Raji (cell line): ENCODE results near the gene MGMT.

Source experiments
- POLR2A ChIP-seq: IDR thresholded peaks from 2 replicates; pipeline ENCODE4 v1.6.1; 2011; ENCODE audit warnings: low read depth, low read length, control low read depth; ENCODE audit not compliant: insufficient read depth

MGMT gene

DNA sequence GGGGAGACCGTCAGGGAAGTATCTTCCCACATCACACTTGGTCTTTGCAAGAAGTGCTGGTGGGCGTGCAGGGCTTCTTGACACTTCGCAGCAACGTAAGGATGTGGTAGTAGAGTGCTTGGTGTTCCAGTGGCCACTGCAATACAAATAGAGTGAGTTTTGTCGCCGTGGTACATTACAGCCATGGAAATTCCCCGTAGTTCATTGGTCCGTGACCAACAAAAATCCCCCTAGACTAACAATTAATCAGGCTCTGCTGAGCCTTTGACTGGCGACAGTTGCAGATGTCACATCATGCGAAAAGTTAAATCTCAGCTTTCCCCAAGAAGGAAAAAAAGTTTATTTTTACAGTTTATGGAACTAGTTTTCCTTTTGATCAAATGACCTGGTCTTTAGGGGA, 134.7 kb downstream of the MGMT start:
- TF ChIP-seq POLR2A: no peak

DNA sequence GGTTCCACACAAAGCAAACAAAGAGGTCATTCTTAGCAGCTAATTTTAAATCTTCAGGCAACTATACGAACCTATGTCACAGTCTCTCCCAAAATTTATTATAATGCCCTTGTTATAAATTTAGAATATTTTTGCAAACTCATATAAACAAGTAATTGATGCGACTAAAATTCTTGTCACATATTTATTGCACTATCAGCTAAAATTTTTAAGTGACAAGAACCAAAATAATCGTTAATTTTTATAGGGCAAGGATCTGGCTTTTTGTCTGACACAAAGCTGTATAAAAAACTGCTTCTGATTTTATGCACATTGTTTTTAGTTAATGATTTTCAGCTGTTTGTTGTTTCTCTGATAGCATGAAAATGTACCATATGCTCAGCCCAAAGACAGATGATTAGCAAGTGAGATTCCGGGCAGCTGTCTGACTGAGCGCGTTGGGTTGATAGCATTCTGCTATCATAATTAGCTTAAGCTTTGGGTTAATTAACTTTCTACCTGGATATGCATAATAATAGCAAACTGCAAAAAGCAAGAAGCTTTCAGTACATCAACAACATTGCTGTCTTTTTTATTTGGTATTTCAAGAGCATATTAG, 136.0 kb downstream of the MGMT start:
- TF ChIP-seq POLR2A: no peak

DNA sequence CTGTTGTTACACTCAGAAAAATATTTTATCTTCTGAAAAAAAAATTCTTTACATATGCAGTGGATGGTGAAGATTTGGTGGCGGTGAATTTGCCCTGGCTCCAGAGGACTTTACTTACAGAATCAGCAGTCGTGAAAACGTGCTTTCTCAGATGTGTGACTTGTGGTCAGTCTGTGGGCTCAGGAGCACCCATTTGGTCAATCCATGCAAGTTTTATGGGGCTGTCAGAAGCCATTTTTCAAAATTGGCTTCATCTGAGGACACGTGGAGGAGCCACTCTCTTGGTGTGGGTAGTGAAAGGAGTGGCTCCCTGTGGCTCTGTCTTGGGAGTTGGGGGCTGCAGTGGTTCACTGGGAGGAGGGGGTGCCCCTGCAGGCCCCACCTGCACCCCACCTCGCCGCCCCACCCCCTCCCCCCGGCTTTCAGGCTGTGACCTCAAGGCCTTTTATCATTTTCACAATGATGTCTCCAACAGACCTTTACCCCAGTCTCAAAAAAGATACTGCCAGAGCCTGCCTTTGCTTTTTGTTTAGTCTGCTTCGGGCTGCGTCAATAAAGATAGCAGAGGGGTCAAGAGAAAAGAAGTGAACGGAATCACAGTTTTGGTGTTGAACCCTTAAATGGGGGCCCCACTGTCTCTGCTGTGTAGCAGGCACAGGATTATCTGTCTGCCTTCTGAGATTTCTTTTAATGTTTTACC, 137.4 kb downstream of the MGMT start:
- no peak for TF ChIP-seq POLR2A

DNA sequence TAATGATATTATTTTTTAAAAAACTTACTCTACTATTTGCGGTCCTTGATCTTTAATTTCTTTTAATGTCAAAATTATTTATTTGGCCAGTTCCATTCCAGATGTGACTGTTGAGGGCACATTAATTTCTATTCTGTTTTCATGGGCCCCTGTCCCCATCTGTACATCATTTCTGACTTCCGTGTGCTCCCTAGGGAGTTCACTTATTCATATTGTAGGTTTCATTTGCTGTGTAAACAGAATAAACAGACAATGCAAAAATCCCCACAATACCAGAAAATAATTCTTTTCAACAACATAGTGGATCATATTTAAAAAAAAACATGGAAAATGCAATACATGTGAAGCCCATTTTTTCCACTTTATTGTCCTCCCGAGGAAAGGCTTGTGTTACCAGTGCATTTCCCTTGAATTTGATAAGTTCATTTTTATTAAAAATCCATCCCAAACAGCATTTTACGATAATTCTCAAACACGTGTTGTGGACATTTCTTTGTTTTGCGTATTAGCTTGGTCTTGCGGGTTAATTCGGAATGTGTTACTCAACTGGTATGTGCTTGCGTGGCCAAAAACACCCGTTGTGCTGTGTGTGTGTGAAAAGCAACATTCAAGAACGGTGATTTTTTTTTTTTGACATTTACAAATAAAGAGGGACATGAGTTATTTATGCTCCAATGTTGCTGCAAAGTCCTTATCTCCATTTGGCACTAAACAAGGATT, 138.4 kb downstream of the MGMT start:
- no peak for TF ChIP-seq POLR2A

DNA sequence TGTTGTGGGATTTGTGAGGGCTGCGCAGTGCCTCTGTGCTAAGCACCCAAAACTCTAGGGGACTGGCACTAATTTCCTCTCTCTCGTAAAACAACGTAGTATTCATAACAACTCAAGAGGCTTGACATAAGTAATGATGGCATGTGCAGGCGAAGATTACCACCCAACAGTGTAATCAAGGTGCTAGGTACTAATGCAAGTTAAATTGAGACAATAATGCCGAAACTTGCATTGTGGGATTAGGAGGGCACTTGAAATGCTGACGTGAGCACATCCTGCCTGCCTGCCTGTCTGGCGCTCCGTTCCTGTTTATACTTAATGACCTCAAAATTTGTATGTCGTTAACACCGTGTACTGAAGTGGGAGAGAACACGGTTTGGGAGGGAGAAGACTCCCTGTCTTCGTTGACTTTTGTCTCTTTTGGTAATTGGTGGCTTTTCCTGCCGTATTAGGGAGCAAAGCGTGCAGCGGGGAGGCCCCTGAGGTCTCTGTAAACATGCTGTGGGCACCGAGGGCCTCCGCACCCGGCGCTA, 139.0 kb downstream of the MGMT start:
- TF ChIP-seq POLR2A: no peak

DNA sequence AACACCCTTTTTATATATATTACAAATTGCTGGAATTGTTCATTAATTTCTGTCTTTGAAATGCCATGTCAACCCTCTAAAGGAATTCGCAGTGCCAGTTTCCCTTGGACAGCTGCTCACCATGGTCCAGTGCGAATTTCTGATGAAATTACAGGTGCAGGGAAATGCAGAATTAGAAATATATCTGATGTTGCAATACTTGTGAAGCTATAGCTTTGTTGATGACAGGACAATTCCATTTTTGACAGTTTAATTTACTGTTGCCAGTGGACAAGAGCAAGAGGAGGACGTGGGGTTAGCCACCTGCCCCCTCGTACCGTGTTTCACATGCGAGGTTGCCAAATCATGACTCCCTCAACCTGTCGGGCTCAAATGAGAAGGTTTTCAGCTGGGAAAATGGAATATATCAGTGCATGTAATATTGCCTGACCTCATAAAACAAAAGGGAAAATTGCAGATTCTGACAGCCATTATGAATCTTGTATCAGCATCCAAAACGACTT, 140.6 kb downstream of the MGMT start:
- TF ChIP-seq POLR2A: no peak

DNA sequence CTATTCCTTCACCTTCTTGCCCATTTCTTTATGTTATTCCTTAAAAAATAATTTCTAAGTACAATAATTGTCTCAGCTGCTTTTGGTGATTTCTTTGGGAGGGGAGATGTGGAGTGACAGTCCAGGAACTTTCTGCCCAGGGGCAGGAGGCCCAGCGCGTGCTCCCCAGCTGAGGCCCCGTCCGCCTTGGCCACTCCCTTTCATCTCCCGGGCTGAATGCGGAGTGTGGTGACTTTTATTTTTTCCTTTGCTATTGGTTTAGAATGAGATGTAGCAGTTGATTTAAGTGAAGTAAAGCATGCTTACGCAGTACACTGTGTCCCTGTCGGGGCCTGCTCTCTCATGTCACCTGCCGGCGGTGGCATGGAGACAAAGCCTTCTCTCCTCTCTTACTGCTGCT, 141.6 kb downstream of the MGMT start:
- TF ChIP-seq POLR2A: no peak

DNA sequence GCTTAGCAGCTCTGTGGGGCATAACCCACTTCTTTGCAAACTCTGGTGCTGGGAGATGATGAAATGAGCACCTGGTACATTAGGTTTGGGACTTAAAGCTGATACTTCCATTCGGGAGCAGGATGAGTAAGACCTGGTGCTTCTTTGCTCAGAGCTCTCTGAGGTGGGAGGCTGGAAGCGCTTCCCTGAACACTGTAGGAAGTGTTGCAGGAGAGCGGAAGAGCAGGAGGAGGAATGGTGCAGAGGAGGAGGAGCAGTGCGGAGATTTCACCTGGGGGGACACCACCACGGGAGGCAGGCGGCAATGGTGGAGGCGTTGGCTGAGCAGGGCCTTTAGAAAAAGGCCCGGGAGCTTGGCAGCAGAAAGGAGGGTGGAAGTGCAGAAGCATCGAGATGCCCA, 142.5 kb downstream of the MGMT start:
- TF ChIP-seq POLR2A: no peak

DNA sequence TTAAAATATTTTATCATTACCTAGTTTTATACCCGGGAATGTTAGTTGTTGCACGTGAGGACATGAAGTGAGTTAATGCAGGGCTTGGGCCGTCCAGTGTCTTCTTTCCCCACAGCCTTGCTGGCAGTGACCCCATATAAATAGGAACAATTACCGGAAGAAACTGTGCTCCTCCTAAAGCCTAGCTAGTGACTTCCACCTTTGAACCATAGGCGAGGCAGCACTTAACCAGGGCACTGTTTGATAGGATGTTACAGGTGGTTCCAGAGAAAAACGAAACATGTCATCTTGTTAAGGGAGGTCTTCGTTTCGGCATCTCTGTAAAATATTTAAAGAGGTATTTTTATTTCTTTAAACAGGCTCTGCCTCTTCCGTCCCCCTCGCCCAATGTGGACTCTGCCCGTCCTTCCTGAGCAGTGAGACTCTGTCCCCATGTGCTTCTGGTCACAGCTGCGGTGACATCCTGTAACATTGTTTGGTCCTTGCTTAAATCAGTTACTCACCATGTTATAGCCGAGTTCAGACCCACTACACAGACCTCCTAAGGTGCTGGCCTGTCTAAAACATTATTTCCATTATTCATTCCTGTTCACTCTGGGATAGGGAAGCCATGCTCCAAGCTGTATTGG, 145.6 kb downstream of the MGMT start:
- TF ChIP-seq POLR2A: no peak

DNA sequence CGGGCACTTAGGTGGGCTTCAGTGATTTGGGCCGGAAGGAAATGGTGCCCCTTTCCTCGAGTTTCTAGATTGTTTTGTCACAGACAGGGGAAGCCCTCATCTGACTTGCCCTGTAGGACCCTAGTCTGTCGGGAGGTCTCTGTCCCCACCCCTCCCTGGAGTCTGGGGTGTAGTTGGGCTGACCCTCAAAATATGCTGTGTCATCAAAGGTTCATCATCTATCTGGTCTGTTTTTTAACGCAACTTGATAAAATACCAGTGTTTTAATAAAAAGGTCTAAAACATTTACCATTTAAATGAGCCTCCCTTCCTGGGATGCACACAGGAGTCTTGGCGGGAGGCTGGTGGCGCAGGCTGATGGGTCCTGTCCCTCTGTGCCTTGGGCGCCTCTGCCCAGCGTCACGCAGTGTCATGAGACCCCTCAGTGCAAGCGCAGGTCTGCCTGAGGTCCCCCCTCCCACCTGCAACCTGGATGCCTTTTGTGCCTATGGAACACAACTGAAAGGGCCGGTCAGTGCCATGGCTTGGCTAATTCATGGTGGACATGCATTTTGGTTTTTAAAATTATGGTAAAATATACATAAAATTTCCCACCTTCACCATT, 146.4 kb downstream of the MGMT start:
- TF ChIP-seq POLR2A: no peak

DNA sequence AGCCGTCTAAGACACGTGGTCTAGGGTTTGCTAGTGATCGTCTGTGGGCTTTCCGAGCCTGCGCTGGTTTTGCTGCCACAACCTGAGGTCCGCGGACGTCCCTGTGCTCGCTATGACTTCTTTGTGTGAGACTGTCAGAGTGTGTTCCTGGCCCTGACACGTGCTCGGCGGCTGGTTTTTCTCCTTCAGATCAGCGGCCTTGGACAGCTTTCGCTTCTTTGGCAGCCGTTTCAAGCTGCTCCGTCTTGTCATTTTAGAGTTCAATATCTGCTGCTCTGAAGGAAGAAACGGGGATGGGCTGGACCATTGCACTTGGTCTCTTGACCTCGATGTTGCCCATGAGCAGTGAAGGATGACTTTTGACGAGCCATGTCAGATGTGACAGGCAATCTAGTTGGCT, 147.3 kb downstream of the MGMT start:
- TF ChIP-seq POLR2A: no peak

DNA sequence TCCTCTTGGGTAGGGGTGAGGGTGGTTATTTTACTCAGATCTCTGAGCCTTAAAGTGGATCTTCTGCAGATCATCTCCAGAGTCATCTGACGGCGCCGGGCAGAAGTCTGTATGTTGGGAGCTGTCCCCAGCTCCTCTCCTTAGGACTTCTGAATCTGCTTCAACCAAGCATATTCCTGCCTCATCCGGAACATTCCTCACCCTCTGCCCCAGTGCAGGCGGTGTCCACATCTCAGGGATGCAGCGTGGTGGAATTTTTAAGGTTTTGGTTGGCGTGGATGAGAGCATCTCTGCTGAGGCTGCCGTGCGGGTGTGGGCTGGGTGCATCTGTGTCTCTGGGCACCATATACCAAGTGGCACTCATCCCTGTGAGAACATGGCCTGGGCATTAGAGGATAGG, 148.3 kb downstream of the MGMT start:
- no peak for TF ChIP-seq POLR2A

DNA sequence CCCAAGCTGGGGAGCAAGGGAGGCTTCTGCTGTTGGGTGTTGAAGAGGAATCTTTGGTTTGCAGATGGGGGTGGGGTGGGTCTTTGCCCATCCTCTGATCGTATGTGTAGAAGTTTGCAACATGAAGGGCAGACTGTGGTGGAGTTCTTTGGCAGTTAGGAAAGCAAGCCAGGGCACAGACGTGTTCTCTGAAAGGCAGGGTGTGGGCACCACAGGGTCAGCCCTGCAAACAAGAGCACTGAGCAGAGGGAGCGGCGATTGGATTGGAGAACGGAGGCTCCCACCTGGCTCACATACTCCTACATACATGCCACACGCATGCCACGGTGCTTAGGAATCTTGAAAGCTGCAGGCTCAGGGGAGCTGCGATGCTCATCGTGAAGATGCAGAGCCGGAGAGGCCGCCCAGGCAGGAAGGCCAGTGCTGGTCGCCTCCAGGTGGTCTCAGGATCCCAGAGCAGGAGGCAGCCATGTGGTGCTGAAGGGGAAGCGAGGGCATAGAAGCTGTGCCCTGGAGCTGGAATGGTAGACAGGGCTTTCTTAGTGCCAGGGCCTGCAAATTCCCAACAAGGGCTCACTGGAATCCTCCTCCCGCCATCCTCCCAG, 149.0 kb downstream of the MGMT start:
- no peak for TF ChIP-seq POLR2A

DNA sequence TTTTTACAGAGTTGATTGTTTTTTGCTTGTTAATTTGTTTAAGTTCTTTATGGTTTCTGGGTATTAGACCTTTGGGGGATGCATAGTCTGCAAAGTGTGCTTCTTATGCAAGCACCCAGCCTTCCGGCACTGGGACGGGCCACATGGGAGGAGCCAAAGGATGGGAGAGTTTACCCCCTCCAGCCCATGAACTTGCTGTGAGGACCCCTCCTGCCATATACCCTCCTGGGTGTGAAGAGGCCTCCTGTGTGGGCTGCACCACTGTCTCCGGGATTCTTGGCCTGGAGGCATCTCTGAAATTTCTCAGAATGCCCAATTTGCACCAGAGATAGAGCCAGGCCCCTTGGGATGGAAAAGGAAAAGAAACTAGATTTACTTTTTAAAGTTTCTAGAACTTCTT, 150.7 kb downstream of the MGMT start:
- no peak for TF ChIP-seq POLR2A

DNA sequence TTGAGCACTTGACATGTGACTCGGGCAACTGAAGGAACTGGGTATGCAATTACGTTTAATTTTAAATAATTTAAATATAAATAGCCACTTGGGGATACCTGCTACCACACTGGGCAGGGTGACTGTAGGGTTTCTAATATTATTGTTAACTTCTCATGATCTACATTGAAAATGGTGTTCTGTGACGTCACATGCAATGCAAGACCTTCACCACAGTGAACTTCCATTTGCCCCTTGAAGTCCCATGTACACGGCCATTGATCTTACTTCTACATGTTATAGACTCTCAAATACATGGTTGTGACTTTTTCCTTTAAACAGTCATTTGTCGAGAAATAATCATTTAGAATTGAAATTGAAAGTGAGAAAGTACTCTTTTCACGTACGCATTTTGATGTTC, 154.0 kb downstream of the MGMT start:
- TF ChIP-seq POLR2A: no peak

DNA sequence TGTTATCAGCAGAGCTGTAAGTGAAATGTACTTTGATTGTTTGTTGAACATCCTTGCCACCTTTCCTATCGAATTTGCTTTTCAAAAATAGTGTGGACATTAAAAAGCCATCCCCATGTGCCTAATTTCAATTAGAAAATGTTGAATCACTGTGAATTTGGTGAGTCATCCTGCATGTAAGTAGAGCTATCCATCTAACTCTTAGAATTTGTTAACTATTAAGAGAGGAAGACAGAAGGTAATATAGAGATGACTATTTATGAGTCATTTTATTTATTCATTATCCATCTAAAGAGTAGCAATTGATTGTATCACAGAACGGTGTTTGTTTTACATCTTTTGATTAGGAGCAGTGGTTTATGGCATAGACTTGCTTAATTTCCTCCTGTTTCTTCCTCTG, 154.7 kb downstream of the MGMT start:
- no peak for TF ChIP-seq POLR2A
